H1 (cell line): ENCODE results near the gene QSOX2. TPM values are rescaled to one million over a fixed set of nuclear protein-coding genes. Genes with fewer than 3 reads are reported as not detected.

Experiments used
- CTCF ChIA-PET: fragments of 300-600 bp; sonication (Branson Sonifier 250); formaldehyde crosslinking; loops from one replicate; lab custom pipeline; 2021; ENCODE audit not compliant: partially characterized antibody; lab: Charles Lee
- POLR2A ChIA-PET: fragments of 300-600 bp; sonication (Branson Sonifier 250); formaldehyde crosslinking; loops from one replicate; lab custom pipeline; 2021; ENCODE audit warnings: inconsistent platforms; ENCODE audit not compliant: partially characterized antibody; lab: Charles Lee
- DNase-seq, 2 experiments: peaks; one replicate each; pipeline versions ENCODE4 v3.0.0 to v3.0.0-alpha.2; 2010 to 2022; ENCODE audit warnings: low spot score in 2 of 2, low read depth in 1 of 2, mixed read lengths in 1 of 2
- FAIRE-seq: peaks from 2 replicates; lab custom pipeline; 2011; peaks lifted over from hg19 to GRCh38; lab: Jason Lieb, UNC
- H2AFZ ChIP-seq: 2 replicates; pipeline ENCODE4 v1.8.1; 2012; ENCODE audit warnings: low read length, inconsistent platforms
- H2AK5ac ChIP-seq: 2 replicates; pipeline ENCODE4 v1.6.1; 2013; ENCODE audit warnings: low read depth, low read length
- H2BK120ac ChIP-seq: replicated peaks from 2 replicates; pipeline ENCODE3; 2013; ENCODE audit warnings: low read depth, low read length, inconsistent platforms
- H2BK12ac ChIP-seq: 2 replicates; pipeline ENCODE4 v1.6.1; 2013; ENCODE audit warnings: low read depth, low read length
- H2BK15ac ChIP-seq: 2 replicates; pipeline ENCODE4 v1.6.1; 2013; ENCODE audit warnings: low read length
- H2BK20ac ChIP-seq: 2 replicates; pipeline ENCODE4 v1.6.1; 2013; ENCODE audit warnings: low read length
- H2BK5ac ChIP-seq: 2 replicates; pipeline ENCODE4 v1.6.1; 2013; ENCODE audit warnings: low read depth, low read length
- H3K14ac ChIP-seq: 2 replicates; pipeline ENCODE4 v1.6.1; 2013; ENCODE audit warnings: inconsistent platforms; ENCODE audit not compliant: insufficient read length
- H3K18ac ChIP-seq: 2 replicates; pipeline ENCODE4 v1.6.1; 2013; ENCODE audit warnings: low read length; ENCODE audit errors: extremely low read depth
- H3K23ac ChIP-seq: 2 replicates; pipeline ENCODE4 v1.6.1; 2013; ENCODE audit warnings: inconsistent platforms; ENCODE audit not compliant: insufficient read length
- H3K23me2 ChIP-seq: 2 replicates; pipeline ENCODE4 v1.6.1; 2013; ENCODE audit warnings: low read depth, low read length
- H3K27ac ChIP-seq: 2 replicates; pipeline ENCODE4 v1.6.1; 2011; ENCODE audit warnings: low read depth, low read length, inconsistent platforms
- H3K27me3 ChIP-seq, 4 experiments: replicated peaks in 1 of 4; 1 replicate in 1 of 4; 2 replicates in 3 of 4; pipeline versions ENCODE4 v1.6.1 to v1.8.1; 2011 to 2013; ENCODE audit warnings: low read length in 3 of 4, mild to moderate bottlenecking in 3 of 4, inconsistent platforms in 2 of 4, mixed read lengths in 2 of 4, moderate library complexity in 1 of 4; ENCODE audit not compliant: control insufficient read depth in 3 of 4, insufficient read depth in 3 of 4; ENCODE audit errors: extremely low read depth in 1 of 4
- H3K36me3 ChIP-seq, 4 experiments: 2 replicates each; pipeline versions ENCODE4 v1.6.1 to v1.8.1; 2011 to 2013; ENCODE audit warnings: mild to moderate bottlenecking in 4 of 4, low read length in 3 of 4, moderate library complexity in 2 of 4, control low read depth in 1 of 4, inconsistent platforms in 1 of 4; ENCODE audit not compliant: insufficient read depth in 4 of 4, control insufficient read depth in 2 of 4
- H3K4ac ChIP-seq: replicated peaks from 2 replicates; pipeline ENCODE3; 2013; ENCODE audit warnings: low read length, low read depth, mixed read lengths, inconsistent platforms; ENCODE audit not compliant: insufficient read length
- H3K4me1 ChIP-seq, 4 experiments: replicated peaks in 1 of 4; 1 replicate in 1 of 4; 2 replicates in 3 of 4; pipeline versions ENCODE4 v1.6.1 to v1.8.1; 2011 to 2013; ENCODE audit warnings: low read length in 3 of 4, inconsistent platforms in 2 of 4, mixed read lengths in 1 of 4; ENCODE audit not compliant: insufficient read depth in 4 of 4, control insufficient read depth in 3 of 4
- H3K4me2 ChIP-seq, 2 experiments: 2 replicates each; pipeline versions ENCODE4 v1.6.1 to v1.8.1; 2011 to 2013; ENCODE audit warnings: low read depth in 2 of 2, low read length in 2 of 2, control low read depth in 1 of 2, inconsistent platforms in 1 of 2, mild to moderate bottlenecking in 1 of 2; ENCODE audit not compliant: insufficient read depth in 1 of 2
- H3K4me3 ChIP-seq, 4 experiments: fragments of 200-600, 300-600 bp in 1 of 4; sonication (generic), shearing (Covaris generic), sonication (Bioruptor Twin) in 1 of 4; 2 replicates each; pipeline versions ENCODE4 v1.5.1 to v1.8.1; 2011 to 2016; ENCODE audit warnings: low read length in 4 of 4, low read depth in 3 of 4, control low read depth in 2 of 4, inconsistent platforms in 2 of 4, mild to moderate bottlenecking in 2 of 4, mixed read lengths in 1 of 4, moderate library complexity in 1 of 4; ENCODE audit not compliant: insufficient read depth in 2 of 4; ENCODE audit errors: extremely low read depth in 1 of 4
- H3K56ac ChIP-seq: replicated peaks from 2 replicates; pipeline ENCODE3; 2013; ENCODE audit warnings: low read depth, mild to moderate bottlenecking, mixed read lengths, low read length, inconsistent platforms; ENCODE audit not compliant: insufficient read length
- H3K79me1 ChIP-seq: 2 replicates; pipeline ENCODE4 v1.6.1; 2013; ENCODE audit warnings: low read depth, low read length, control low read depth
- H3K79me2 ChIP-seq, 2 experiments: 2 replicates each; pipeline versions ENCODE4 v1.6.1 to v1.8.1; 2012 to 2013; ENCODE audit warnings: low read length in 2 of 2, mild to moderate bottlenecking in 2 of 2, inconsistent platforms in 1 of 2; ENCODE audit not compliant: insufficient read depth in 2 of 2, control insufficient read depth in 1 of 2
- H3K9ac ChIP-seq, 4 experiments: replicated peaks in 1 of 4; 1 replicate in 1 of 4; 2 replicates in 3 of 4; pipeline versions ENCODE4 v1.6.1 to v1.8.1; 2011 to 2013; ENCODE audit warnings: low read depth in 3 of 4, low read length in 3 of 4, control low read depth in 2 of 4, mild to moderate bottlenecking in 2 of 4, moderate library complexity in 2 of 4, inconsistent platforms in 1 of 4; ENCODE audit errors: extremely low read depth in 1 of 4
- H3K9me3 ChIP-seq, 2 experiments: 2 replicates each; pipeline versions ENCODE4 v1.6.1 to v1.8.1; 2012 to 2013; ENCODE audit warnings: mild to moderate bottlenecking in 2 of 2, moderate library complexity in 2 of 2, control low read depth in 1 of 2, inconsistent platforms in 1 of 2, low read depth in 1 of 2, low read length in 1 of 2, mixed read lengths in 1 of 2; ENCODE audit not compliant: insufficient read depth in 2 of 2
- H4K20me1 ChIP-seq, 2 experiments: replicated peaks in 1 of 2; 2 replicates each; pipeline versions ENCODE3 to v1.8.1; 2011 to 2013; ENCODE audit warnings: inconsistent platforms in 2 of 2, low read length in 2 of 2, mild to moderate bottlenecking in 1 of 2; ENCODE audit not compliant: insufficient read depth in 2 of 2, control insufficient read depth in 1 of 2
- H4K5ac ChIP-seq: 2 replicates; pipeline ENCODE4 v1.6.1; 2013; ENCODE audit warnings: low read length, low read depth, mixed read lengths, inconsistent platforms; ENCODE audit not compliant: insufficient read length
- H4K8ac ChIP-seq: 2 replicates; pipeline ENCODE4 v1.8.0; 2013; ENCODE audit warnings: mild to moderate bottlenecking, moderate library complexity, low read length, inconsistent platforms; ENCODE audit not compliant: insufficient read depth; ENCODE audit errors: extremely low read depth
- H4K91ac ChIP-seq: replicated peaks from 2 replicates; pipeline ENCODE3; 2013; ENCODE audit warnings: low read length, mixed read lengths, inconsistent platforms; ENCODE audit not compliant: insufficient read length
- CBX8 ChIP-seq: fragments of 300-800, 300-1000 bp; sonication (generic); IDR thresholded peaks from 2 replicates; pipeline ENCODE4 v1.7.1; 2016; ENCODE audit warnings: low read depth, low read length, borderline replicate concordance
- CHD2 ChIP-seq: IDR thresholded peaks from 2 replicates; pipeline ENCODE4 v1.6.1; 2012; ENCODE audit warnings: low read length, improper control_type of control experiment
- CREB1 ChIP-seq: IDR thresholded peaks from 2 replicates; pipeline ENCODE4 v1.6.1; 2012; ENCODE audit warnings: inconsistent platforms
- EZH2 ChIP-seq: fragments of 200-600 bp; sonication (generic); IDR thresholded peaks from 2 replicates; pipeline ENCODE4 v1.7.1; 2012; ENCODE audit warnings: low read depth, mild to moderate bottlenecking, moderate library complexity, low read length, inconsistent platforms; ENCODE audit not compliant: severe bottlenecking
- GTF2F1 ChIP-seq: IDR thresholded peaks from 2 replicates; pipeline ENCODE4 v1.6.1; 2012; ENCODE audit warnings: low read depth, low read length, improper control_type of control experiment, borderline replicate concordance
- HDAC6 ChIP-seq: IDR thresholded peaks from one replicate; pipeline ENCODE4 v1.7.1; 2012; ENCODE audit warnings: low read depth, mild to moderate bottlenecking, inconsistent platforms, low read length, moderate library complexity
- MAFK ChIP-seq: IDR thresholded peaks from 2 replicates; pipeline ENCODE4 v1.6.1; 2012; ENCODE audit warnings: low read depth, mild to moderate bottlenecking, improper control_type of control experiment, low read length
- PHF8 ChIP-seq: fragments of 200-600 bp; sonication (generic); conservative IDR thresholded peaks from 2 replicates; pipeline ENCODE4 v1.7.1; 2012; ENCODE audit warnings: low read depth, mild to moderate bottlenecking, inconsistent platforms, low read length, moderate library complexity
- RAD21 ChIP-seq, 2 experiments: IDR thresholded peaks in 1 of 2; conservative IDR thresholded peaks in 1 of 2; 2 replicates each; pipeline ENCODE4 v1.6.1; 2011; ENCODE audit warnings: low read depth in 2 of 2, low read length in 2 of 2, improper control_type of control experiment in 1 of 2, inconsistent platforms in 1 of 2, mild to moderate bottlenecking in 1 of 2, moderate library complexity in 1 of 2
- RFX5 ChIP-seq: IDR thresholded peaks from 2 replicates; pipeline ENCODE4 v1.6.1; 2011; ENCODE audit warnings: low read depth, low read length, improper control_type of control experiment, borderline replicate concordance
- TEAD4 ChIP-seq: IDR thresholded peaks from 2 replicates; pipeline ENCODE4 v1.6.1; 2012; ENCODE audit warnings: low read depth, low read length, inconsistent platforms, mixed read lengths
- WGBS, 2 experiments: shearing (Covaris generic) in 1 of 2; methylation state at CpG; one replicate each; pipeline versions ENCODE4 v1.1.6 to v1.1.7; 2013 to 2015; ENCODE audit warnings: low lambda C conversion rate in 2 of 2, mixed read lengths in 2 of 2, inconsistent platforms in 1 of 2, low coverage in 1 of 2, missing lambda C conversion rate in 1 of 2; ENCODE audit not compliant: insufficient replicate concordance in 2 of 2, insufficient coverage in 1 of 2, insufficient read length in 1 of 2; ENCODE audit errors: extremely low coverage in 1 of 2, missing lambda C conversion rate in 1 of 2; 5-methylcytosine and 5-hydroxymethylcytosine counted together
- polyA plus RNA-seq, 7 experiments: library from polyadenylated mRNA; depleted of rRNA in 3 of 7; stranded (reverse) in 5 of 7; unstranded in 2 of 7; fragments of >200 nt in 5 of 7; fragments of 200-250 nt in 2 of 7; gene quantifications; 1 replicate in 5 of 7; 2 replicates in 1 of 7; 4 replicates in 1 of 7; pipeline versions ENCODE4 v1.2.1 to v1.2.3, GENCODE V29; 2011 to 2013; ENCODE audit warnings: missing spikeins in 2 of 7, mixed read lengths in 2 of 7
- total RNA-seq: library from RNA; stranded (reverse); fragmentation: NEBNext Ultra II Directional; extraction: Animal tissue kit (Norgen Biotek cat#: 25700); gene quantifications from 2 replicates; pipeline ENCODE4 v1.2.1, GENCODE V29; 2021

Gene QSOX2
- total and polyA plus RNA-seq, 2 of the 8 experiments (the other 6 are each of a cell fraction or from before 2014, with no cell fraction given), result 18.0 to 28.6 TPM

DNA sequence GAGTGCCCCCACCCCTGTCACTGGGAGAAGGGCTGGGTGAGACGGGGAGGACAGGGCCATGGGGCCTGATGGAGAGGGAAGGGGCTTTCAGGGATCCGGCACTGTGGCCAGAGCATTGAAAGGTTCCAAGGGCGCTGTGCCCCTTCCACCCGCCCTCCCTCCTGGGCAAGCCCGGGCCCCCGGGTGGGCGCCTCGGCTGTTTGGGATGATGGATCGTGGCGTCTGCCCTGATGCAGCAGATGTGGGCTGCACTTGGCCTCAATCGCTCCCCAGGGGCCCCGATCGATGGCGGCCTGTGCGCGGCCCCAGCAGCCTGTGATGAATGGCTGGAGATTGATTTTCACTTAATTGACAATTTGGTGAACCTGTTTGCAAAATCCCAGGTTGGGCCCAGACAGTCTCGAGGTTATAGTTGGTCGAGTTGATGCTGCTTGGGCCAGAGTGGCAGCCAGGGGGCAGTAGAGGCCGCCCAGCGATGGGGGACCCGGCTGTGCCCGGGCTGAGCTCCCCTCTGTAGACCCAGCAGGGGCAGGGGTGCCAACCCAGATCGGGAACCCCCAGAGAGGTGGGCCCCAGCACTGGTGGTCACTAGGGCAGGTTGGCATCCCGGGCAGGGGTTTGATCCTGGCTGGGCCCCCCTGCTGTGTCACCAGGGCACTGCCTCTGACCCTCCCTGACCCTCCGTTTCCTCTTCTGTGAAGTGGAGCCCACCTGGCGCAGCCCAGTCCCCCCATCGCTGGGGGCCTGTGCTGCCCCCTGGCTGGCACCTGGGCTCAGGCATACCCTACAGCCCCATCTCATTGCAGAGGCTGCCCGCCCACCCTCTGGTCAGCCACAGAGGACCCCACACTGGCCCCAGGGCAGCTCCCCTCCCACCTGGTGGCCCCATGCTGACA, 75.4 kb downstream of the QSOX2 start:
- no peaks in the 10 kb centered on the region for H3K36me3 ChIP-seq
- H2BK15ac ChIP-seq, result no peak overlapping the region
- no peak overlapping the region for H3K9ac ChIP-seq
- H3K4ac ChIP-seq, result no peak overlapping the region
- no peak overlapping the region for H3K14ac ChIP-seq
- H3K27me3 ChIP-seq, result no peaks in the 10 kb centered on the region
- peak overlapping the region; percentile 75; the same call in 1 of the 2 replicates for H4K8ac ChIP-seq
- H3K9me3 ChIP-seq, result no peaks in the 10 kb centered on the region
- peaks cover 0 to 21% (median 17%) of the 10 kb centered on the region in 4 experiments; a peak in 6 of 7 replicates for H3K4me1 ChIP-seq
- H4K20me1 ChIP-seq, result no peaks in the 10 kb centered on the region
- no peak overlapping the region for H4K5ac ChIP-seq
- no peak overlapping the region for H3K23ac ChIP-seq
- WGBS, 2 experiments, result 67% methylated on average over 28 of the region's 28 CpGs; no CpG with 5 or more reads in 1 of the 2 experiments
- POLR2A ChIA-PET, result interaction anchor here (1.1 to 1.9 kb wide), 4 partner anchors 13 to 24 kb away, joined by 3 to 8 read pairs (median 5); no protein-coding TSS in a partner anchor
- CTCF ChIA-PET, result interaction anchor here (0.6 to 7.4 kb wide), 42 partner anchors 8 to 1604 kb away, joined by 3 to 62 read pairs (median 5); partner anchors contain the start of gene LHX3
- H2BK12ac ChIP-seq, result peak overlapping the region; percentile 97; the same call in 1 of the 2 replicates
- no peaks in the 10 kb centered on the region for H3K79me2 ChIP-seq
- H3K4me3 ChIP-seq, result no peak overlapping the region
- DNase-seq (peak in 1 of 2 experiments; percentile 92), FAIRE-seq (no peak)
- peak overlapping the region; percentile 97; the same call in 1 of the 2 replicates for H2BK20ac ChIP-seq
- no peak overlapping the region for H2AFZ ChIP-seq
- H3K18ac ChIP-seq, result peak overlapping the region; percentile 94
- H2AK5ac ChIP-seq, result no peak overlapping the region
- H2BK5ac ChIP-seq, result 0 out of 2 replicates have a peak overlapping the region, but pooled peaks have one; percentile 98
- peaks cover 5% of the 10 kb centered on the region; the same call in 1 of the 2 replicates for H3K23me2 ChIP-seq
- no peak overlapping the region for H3K4me2 ChIP-seq
- no peak overlapping the region for H2BK120ac ChIP-seq
- no peak overlapping the region for H3K56ac ChIP-seq
- H3K79me1 ChIP-seq, result no peaks in the 10 kb centered on the region
- peak overlapping the region; percentile 75 for H4K91ac ChIP-seq
- no peak overlapping the region for H3K27ac ChIP-seq
- TF ChIP-seq RAD21 (IDR thresholded peaks at IDR 0.05 in 1 of 2, conservative IDR thresholded peaks at IDR 0.05 in 1 of 2; ENCODE audit: low read depth in 2 of 2, low read length in 2 of 2), result peak; percentile 79 to 84
- TF ChIP-seq EZH2, result no peak
- TF ChIP-seq MAFK, result no peak
- no peak for TF ChIP-seq RFX5
- TF ChIP-seq PHF8, result no peak
- TF ChIP-seq GTF2F1, result no peak
- TF ChIP-seq CBX8, result no peak
- TF ChIP-seq HDAC6, result no peak
- TF ChIP-seq CREB1, result 0 out of 2 replicates have a peak, but pooled peaks have one; percentile 38
- no peak for TF ChIP-seq TEAD4
- no peak for TF ChIP-seq CHD2
